Measurements from ENCODE around the gene CMIP.
"Not testable (repeated sequence)": the region's sequence is repeated elsewhere in the genome, so short reads cannot be mapped to it uniquely, and the experiment has no call there.

Gene CMIP

GRCh38 chr16:81686391-81687130, 242.0 kb downstream of the CMIP start:
- DNase-seq (ENCODE audit: low spot score) = no peak

- no peak for DNase-seq (ENCODE audit: low spot score)
Measured at GRCh38 chr16:81687131-81687456, 242.5 kb downstream of the CMIP start.

GRCh38 chr16:81688182-81688581, 243.6 kb downstream of the CMIP start:
- DNase-seq (ENCODE audit: low spot score) = no peak

- DNase-seq (ENCODE audit: low spot score) = not testable (repeated sequence)
Measured at GRCh38 chr16:81688839-81689238, 244.2 kb downstream of the CMIP start.

- DNase-seq (ENCODE audit: low spot score) = no peak
Measured at GRCh38 chr16:81692021-81692420, 247.4 kb downstream of the CMIP start.

GRCh38 chr16:81692571-81692970, 248.0 kb downstream of the CMIP start:
- DNase-seq (ENCODE audit: low spot score) = no peak

- no peak for DNase-seq (ENCODE audit: low spot score)
Measured at GRCh38 chr16:81693041-81693743, 248.6 kb downstream of the CMIP start.

GRCh38 chr16:81693744-81694303, 249.2 kb downstream of the CMIP start:
- no peak for DNase-seq (ENCODE audit: low spot score)

GRCh38 chr16:81694494-81695280, 250.1 kb downstream of the CMIP start:
- no peak for DNase-seq (ENCODE audit: low spot score)

GRCh38 chr16:81695321-81696165, 250.9 kb downstream of the CMIP start:
- no peak for DNase-seq (ENCODE audit: low spot score)

DNA sequence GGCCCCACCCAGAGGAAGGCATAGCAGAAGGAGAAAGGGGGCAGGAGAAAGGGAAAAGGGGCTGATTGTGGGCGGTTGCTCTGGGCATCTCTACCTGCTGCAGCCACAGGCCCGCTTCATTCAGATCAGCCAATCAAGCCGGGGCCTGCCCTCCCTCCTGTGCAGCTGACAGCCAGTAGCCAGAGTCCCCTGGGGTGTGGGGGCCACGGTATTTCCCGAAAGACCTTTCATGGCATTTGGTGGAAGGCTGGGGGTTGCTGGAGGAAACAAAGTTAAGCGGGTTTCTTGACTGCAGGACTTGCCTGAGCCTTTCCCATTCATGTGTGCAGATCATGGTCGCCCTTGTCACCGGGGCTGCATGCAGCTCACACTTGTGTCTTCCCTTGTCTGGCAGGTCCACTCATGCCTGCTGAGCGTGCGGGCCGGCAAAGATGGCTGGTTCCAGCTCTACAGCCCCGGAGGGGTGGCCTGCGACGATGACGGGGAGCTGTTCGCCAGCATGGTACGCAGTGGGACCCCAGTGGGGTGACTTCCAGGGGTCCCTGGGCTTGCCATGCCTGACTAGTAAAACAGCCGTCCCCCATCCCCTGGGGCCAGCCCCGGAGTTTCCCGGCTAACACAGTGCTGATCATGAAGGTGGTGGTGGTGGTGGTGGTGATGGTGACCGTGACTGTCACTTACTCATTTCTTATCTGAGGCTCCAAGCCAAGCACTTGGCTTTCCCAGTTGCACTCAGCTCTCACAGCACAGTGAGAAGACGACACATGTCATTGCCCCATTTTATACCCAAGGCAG, 251.8 kb downstream of the CMIP start:
- no peak for DNase-seq (ENCODE audit: low spot score)

GRCh38 chr16:81696961-81697615, 252.5 kb downstream of the CMIP start:
- no peak for DNase-seq (ENCODE audit: low spot score)

GRCh38 chr16:81697616-81698309, 253.2 kb downstream of the CMIP start:
- no peak for DNase-seq (ENCODE audit: low spot score)

DNA sequence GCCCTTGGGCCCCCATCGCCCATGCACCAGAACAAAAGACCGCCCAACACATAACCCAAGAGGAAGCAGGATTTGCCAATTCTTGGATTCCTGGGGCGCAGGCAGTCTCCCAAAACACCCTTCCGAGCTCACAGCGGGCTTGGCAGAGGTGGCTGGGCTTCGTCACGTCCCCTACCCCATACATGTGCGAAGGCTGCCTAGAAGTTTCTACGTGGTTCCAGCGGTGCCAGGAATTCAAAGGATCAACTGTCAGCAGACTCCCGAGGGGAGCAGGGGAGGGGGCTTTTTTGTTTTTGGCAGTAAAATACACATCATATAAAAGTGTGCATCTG, 253.7 kb downstream of the CMIP start:
- DNase-seq (ENCODE audit: low spot score) = no peak

GRCh38 chr16:81699596-81699995, 255.0 kb downstream of the CMIP start:
- DNase-seq (ENCODE audit: low spot score) = no peak

GRCh38 chr16:81700071-81700779, 255.6 kb downstream of the CMIP start:
- no peak for DNase-seq (ENCODE audit: low spot score)

DNA sequence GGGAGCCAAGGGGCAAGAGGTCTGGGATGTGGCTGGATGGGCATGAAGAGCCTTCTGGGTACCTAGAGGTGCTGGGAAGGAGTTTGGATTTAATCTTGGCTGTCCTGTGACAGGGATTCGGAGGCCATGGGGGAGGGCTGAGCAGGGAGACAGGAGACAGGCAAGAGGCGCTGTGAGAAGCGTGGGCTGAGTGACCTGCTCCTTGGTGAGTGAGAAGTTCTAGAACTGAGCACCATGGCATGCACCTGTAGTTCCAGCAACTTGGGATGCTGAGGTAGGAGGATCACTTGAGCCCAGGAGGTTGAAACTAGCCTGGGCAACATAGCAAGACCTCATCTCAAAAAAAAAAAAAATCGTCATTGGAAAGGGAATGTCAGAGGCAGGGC, 256.2 kb downstream of the CMIP start:
- DNase-seq (ENCODE audit: low spot score) = no peak

- DNase-seq (ENCODE audit: low spot score) = no peak
Measured at GRCh38 chr16:81701296-81701970, 256.8 kb downstream of the CMIP start.

DNA sequence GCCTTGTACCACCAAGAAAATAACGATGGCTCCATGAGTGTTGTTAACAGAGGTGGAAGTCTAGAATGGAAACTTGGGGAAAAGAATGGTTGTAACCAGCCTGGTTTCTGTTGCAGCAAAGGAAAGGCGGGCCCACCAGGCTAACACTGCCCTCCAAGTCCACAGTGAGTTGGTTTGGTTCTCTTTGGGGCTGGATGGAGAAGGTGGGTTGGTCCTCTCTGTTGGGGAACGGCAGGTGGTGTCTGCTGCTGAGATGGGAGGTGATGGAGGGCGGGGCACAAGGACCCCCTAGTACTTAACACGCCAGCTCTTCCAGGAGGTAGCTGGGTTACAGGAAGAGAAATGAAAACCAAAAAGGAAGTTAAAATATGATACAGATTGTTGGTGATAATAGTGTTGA, 257.9 kb downstream of the CMIP start:
- DNase-seq (ENCODE audit: low spot score) = no peak

Measured in kidney capillary endothelial cell (primary cell).